GM19455 (cell line): ENCODE measurements around the gene MRPL24.
A peak's percentile ranks its signal among the peaks of the same experiment; 100 is the strongest.

ENCODE experiments used
- ATAC-seq: cut with Tn5 transposase; IDR thresholded peaks from one replicate; pipeline ENCODE4 v1.9.1; 2021; ENCODE audit not compliant: unreplicated experiment

Gene MRPL24

GRCh38 chr1:156744786-156745419, 4.0 kb upstream of the MRPL24 start:
- no peak for ATAC-seq

DNA sequence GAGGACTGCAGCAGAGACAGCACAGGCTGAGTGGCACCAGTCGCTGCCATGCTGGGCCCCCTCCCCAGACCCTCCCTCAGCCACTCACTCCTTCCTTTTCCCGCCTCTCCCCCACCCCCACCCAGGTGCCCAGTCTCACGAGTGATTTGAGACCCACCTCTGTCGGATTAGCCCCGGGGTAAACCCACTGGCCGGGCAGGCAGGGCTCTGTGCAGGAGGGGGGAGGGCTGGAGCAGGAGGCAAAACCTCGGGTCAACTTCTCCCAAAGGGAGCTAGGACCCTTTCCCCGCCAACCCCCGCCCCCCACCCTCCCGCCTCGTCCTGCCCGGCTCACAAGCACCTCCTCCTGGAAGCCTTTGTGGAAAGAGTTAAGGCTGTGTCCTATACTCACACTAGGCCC, 3.5 kb upstream of the MRPL24 start:
- ATAC-seq, result no peak

DNA sequence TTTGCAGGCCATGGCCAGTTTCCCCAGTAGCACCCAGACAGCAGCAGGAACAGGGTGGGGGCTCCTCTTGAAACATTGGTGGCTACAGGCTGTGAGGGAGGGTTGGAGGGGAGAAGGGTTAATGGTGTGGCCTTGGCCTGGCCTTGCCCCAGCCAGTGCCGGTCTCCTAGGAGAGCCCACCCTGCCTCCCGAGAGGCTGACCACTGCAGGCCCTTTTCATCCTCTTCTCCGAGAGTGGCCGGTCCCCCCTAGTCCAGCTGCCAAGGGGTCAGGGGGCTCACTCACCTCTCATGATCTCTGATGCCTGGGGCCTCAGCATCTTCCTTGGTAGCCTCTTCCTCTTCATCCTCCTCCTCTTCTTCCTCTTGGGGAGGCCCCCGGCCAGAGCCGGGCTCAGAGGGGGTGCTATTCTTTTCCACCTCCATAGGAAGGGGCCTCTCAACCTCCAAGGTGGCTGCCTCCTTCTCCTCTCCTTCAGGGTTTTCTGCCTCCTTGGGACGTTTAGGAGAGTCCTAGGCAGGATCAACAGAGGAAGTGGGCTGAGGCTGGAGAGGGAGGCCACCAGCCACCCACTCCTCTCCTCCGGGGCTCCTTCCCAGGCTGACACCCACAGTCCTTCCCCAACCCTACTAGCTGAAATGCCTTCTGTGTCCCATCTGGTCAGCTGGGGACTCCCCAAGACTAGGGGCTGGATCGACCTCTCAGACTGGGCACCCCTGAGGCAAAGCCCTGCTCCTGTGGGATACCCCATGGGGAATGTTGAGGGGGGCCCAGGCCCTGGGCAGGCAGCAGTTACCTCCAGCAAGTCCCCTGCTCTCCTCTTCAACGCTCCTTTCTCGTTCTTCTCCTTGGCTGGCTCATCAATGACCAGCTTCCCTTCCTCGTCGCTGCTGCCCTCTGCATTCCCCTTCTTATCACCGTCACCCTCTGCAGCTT, 2.7 kb upstream of the MRPL24 start:
- ATAC-seq, result no peak

DNA sequence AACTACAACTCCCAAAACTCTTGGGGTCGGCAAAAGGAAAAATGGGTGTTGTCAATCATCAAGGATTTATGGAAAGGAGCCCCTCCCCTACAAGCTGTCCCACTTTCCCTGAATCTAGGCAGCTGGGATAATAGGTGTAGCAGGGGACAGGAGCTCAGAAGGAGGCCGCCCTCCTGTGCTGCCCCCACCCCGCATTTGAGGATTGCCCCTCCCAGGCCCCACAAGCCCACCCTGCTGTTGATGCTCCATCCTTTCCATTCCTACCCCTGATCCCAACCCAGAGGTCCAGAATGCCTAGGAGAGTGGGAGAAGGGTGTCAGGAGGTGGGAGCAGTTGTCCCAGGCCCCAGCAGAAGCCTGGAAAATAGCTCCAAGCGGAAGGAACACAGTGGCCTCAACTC, 1.9 kb upstream of the MRPL24 start:
- no peak for ATAC-seq

- no peak for ATAC-seq
These were observed 1.1 kb upstream of the MRPL24 start for GRCh38 chr1:156742017-156742416.

DNA sequence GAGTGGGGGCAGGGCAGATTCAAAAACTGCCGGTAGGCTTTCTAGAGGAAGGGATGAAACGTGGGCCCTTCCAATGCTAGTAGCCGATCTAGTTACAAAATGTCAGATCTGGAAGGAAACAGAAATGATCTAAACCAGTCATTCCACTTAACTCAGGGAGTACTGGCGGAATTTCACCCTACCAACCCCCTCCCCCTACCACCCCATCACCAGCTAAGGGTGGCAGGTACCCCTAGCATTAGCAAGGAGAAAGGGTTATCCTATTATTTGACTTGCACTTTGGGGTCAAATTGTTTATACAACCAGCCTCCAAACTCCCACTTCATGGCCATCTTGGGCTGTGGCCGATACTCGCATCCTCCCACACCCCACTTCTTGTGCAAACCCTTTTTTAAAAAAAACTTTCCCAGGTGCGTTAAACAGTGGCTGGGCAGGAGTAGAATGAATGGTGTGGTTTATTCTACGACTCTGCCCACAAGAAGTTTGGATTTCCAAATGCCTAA, 644 bp upstream of the MRPL24 start:
- no peak for ATAC-seq

GRCh38 chr1:156740237-156740740, 599 bp downstream of the MRPL24 start:
- ATAC-seq, result peak; percentile 5

- ATAC-seq, result no peak
These were observed 2.0 kb downstream of the MRPL24 start for GRCh38 chr1:156738916-156739315.

- no peak for ATAC-seq
These were observed 2.5 kb downstream of the MRPL24 start for GRCh38 chr1:156738407-156738806.

- ATAC-seq, result no peak
These were observed 6.8 kb downstream of the MRPL24 start for GRCh38 chr1:156733989-156734584.

- ATAC-seq, result peak; percentile 85
These were observed 12.1 kb downstream of the MRPL24 start, which contains the start of gene ISG20L2 for GRCh38 chr1:156728599-156729462. ISG20L2 (minus strand) TSS chr1:156728766; CDS start chr1:156727652, 1,114 bp downstream.

DNA sequence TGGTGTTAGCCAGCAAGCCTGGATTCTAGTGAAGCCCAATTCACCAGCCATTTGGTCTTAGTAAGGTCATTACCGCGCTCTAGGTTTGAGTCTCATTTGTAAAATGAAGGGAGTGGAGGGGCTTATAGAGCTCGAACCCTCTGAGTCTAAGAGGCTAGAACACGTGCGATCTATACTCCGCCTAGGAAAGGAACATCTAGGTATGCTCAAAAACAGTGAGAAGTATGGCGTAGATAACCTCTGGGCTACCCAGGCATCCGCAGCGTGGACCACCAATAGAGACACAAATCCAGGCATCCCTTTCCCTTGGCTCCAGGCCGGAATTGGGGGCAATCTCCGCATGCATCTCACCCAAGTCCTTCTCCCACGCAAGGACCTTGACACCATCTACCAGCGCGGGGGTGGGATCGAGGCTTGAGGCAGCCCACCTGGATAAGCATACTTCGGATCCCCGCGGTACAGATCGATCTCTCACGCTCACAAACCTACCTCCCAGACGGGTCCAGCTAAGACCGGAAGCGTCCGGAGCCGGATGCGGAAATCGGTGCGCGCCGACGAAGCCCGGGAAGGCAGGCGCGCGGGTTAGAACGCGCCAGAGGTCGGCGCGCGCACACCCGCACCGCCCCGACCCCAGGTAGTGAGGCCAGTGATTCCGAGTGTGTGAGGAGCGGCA, 12.8 kb downstream of the MRPL24 start, which contains the start of gene METTL25B:
Gene METTL25B (plus strand): TSS at position 544 of the 673 bp plus-strand sequence. CDS start 636 bp downstream, outside the sequence.
- ATAC-seq, result peak; percentile 59

DNA sequence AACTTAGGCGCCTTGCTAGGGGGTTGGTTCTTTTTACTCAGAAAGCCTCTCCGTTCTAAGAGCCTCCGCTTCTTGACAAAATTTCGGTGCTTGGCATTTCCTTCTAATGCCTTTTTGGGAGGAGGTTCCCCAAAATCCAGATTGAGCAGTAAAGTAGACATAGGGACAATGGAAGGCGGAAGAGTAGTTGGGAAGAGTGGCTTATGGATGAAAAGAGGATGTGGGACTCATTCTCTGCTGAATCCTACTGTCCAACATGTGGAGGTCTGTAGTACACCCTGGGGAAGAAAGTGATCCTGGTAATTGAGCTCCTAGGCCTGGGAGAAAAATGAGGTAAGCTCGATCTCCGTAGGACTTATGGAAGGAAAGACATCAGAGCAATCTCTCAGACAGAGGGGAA, 13.4 kb downstream of the MRPL24 start:
- no peak for ATAC-seq

DNA sequence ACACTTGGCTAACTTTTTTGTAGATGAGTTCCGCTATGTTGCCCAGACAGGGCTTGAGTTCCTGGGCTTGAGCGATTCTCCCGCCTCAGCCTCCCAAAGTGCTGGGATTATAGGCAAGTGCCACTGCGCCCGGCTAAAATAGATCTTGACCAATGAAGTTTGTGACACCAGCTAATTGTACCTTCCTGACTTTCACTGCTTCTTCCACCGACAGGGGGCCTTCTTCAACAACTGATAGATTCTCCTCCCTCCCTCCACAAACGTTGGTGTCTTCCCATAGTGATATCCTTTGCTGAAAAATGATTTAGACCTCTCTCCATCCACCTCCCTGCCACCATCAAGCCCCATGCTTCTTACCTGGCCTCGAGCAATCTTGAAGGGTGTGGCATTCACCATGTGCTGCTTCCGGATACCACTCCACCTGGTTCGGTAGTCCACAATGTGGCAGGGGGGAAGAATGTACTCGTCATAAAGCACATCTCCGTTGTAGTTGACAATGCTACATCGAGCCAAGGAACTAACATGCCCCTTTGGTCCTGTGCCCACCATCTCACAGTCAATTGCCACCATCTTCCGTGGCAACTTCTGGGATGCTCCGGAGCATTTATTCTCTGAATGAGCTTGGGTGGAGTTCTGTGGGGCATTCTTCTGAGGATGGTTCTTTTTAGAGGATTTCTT, 14.2 kb downstream of the MRPL24 start:
- no peak for ATAC-seq

GRCh38 chr1:156725683-156726280, 15.1 kb downstream of the MRPL24 start:
- no peak for ATAC-seq

DNA sequence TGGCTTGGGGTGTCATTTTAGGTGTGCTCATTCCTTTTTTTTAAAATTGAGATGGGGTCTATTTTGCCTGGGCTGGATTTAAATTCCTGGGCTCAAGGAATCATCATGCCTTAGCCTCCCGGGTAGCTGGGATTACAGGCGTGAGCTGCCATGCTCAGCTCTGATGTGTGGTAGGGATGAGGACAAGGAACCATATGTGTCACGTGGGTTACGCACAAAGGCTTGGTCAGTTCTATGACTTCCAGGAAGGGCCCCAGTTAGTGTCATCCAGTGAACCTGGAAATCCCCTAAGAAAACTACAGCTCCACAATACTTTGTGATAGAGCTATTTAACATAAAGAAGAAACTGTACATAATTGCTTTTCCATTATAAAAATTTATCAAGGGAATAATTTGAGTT, 19.4 kb downstream of the MRPL24 start:
- no peak for ATAC-seq

GRCh38 chr1:156721131-156721530, 19.8 kb downstream of the MRPL24 start:
- ATAC-seq, result no peak

GRCh38 chr1:156717351-156717750, 23.5 kb downstream of the MRPL24 start:
- ATAC-seq, result no peak

DNA sequence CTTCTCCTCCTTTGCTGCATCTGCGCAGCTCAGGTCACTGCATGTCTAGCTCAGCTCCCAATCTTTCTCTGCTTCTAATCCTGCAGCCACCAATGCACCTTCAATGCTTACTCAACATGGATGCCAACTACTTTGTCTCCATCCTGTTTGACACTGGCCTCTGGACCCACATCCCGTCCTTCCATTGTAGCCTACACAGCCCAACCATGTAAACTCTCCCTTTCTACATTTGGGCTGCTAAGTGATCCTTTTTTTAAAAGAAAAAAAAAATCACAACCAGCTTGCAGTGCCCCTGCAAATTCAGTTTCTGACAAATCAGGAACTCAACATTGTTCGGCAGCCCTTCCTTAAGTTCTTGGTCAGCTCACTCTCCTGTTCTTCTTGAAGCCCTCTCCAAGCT, 26.1 kb downstream of the MRPL24 start:
- no peak for ATAC-seq
